ENCODE measurements around the gene ZNF613. TPM values are rescaled to one million over a fixed set of nuclear protein-coding genes. Genes with fewer than 3 reads are reported as not detected.

ZNF613 gene
- total and polyA plus RNA-seq, 2 donors (not counting 1 experiment from before 2014, with no cell fraction given), result 4.6 to 11.2 TPM

DNA sequence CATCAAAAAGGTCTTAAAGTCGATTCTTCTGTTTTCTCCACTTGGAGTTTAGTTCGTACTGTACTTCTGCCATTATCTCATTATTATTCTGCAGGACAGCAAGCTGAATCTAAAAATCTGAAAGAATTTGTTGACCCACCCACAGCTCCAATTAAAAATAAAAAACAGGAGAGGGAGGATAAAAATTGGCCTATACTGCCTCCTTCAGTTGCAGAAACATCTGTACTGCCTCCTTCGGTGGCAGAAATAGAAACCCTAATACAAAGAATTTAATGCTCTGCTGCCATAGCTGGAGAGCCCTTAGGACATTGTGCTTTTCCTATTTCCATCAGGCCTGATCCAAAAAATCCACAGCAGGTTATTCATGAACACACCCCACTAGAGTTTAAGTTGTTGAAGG is 49.6 kb downstream of the ZNF613 start:
- H3K79me2 ChIP-seq (ENCODE audit: control insufficient read depth, insufficient read depth, low read length), result peaks cover 2% of the 10 kb centered on the region
- no peak for DNase-seq (ENCODE audit: low read depth in 2 of 2)

DNA sequence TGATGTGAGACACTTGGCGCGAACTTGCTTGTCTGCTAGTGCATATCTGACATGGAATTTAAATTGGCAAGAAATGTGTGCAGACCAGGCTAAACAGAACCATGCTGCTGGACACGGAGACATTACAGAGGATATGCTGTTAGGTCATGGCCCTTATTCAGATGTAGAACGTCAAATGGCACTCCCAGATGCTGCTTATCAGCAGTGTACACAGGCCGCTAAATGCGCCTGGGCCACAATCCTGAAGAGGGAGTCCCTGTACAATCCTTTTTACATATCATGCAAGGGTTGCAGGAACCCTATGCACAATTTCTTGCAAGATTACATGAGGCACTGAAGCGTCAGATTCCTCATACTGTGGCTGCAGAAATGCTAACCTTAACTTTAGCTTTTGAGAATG is 50.1 kb downstream of the ZNF613 start:
- H3K79me2 ChIP-seq (ENCODE audit: control insufficient read depth, insufficient read depth, low read length), result peaks cover 2% of the 10 kb centered on the region
- TF ChIP-seq, protein P1, sequence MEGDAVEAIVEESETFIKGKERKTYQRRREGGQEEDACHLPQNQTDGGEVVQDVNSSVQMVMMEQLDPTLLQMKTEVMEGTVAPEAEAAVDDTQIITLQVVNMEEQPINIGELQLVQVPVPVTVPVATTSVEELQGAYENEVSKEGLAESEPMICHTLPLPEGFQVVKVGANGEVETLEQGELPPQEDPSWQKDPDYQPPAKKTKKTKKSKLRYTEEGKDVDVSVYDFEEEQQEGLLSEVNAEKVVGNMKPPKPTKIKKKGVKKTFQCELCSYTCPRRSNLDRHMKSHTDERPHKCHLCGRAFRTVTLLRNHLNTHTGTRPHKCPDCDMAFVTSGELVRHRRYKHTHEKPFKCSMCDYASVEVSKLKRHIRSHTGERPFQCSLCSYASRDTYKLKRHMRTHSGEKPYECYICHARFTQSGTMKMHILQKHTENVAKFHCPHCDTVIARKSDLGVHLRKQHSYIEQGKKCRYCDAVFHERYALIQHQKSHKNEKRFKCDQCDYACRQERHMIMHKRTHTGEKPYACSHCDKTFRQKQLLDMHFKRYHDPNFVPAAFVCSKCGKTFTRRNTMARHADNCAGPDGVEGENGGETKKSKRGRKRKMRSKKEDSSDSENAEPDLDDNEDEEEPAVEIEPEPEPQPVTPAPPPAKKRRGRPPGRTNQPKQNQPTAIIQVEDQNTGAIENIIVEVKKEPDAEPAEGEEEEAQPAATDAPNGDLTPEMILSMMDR (conservative IDR thresholded peaks at IDR 0.05 in 1 of 2, IDR thresholded peaks at IDR 0.05 in 1 of 2; ENCODE audit: low read depth in 1 of 2, low read length in 2 of 2), result no peak
- no peak for TF ChIP-seq EZH2 (IDR thresholded peaks at IDR 0.05; ENCODE audit: low read length, missing control alignments)

More for the DNA sequence above, 49.6 kb downstream of the ZNF613 start:
- Histone ChIP-seq H3K9ac (ENCODE audit: insufficient read depth, low read length) (no peak overlapping the region), H3K27me3 (ENCODE audit: control insufficient read depth, insufficient read depth, low read length) (no peaks in the 10 kb centered on the region), H3K9me3 (ENCODE audit: control insufficient read depth, insufficient read depth, low read depth, low read length) (no peaks in the 10 kb centered on the region), H3K4me2 (ENCODE audit: extremely low read depth, insufficient read depth, low read length) (no peak overlapping the region), H3K27ac (ENCODE audit: insufficient read depth, low read length) (no peak overlapping the region), H2AFZ (ENCODE audit: low read length) (no peak overlapping the region), H3K4me3 (replicated peaks in 1 of 4; ENCODE audit: control extremely low read depth in 1 of 4, insufficient read depth in 1 of 4, low read depth in 3 of 4, low read length in 4 of 4) (no peak overlapping the region), H3K36me3 (ENCODE audit: control insufficient read depth, insufficient read depth, low read length) (no peaks in the 10 kb centered on the region), H3K4me1 (ENCODE audit: control insufficient read depth, extremely low read depth, insufficient read depth, low read length) (no peaks in the 10 kb centered on the region), H4K20me1 (ENCODE audit: control insufficient read depth, extremely low read depth, insufficient read depth, low read length) (no peaks in the 10 kb centered on the region)
- TF ChIP-seq, protein P1 (conservative IDR thresholded peaks at IDR 0.05 in 1 of 2, IDR thresholded peaks at IDR 0.05 in 1 of 2; ENCODE audit: low read depth in 1 of 2, low read length in 2 of 2), result no peak
- TF ChIP-seq EZH2 (IDR thresholded peaks at IDR 0.05; ENCODE audit: low read length, missing control alignments), result no peak

DNA sequence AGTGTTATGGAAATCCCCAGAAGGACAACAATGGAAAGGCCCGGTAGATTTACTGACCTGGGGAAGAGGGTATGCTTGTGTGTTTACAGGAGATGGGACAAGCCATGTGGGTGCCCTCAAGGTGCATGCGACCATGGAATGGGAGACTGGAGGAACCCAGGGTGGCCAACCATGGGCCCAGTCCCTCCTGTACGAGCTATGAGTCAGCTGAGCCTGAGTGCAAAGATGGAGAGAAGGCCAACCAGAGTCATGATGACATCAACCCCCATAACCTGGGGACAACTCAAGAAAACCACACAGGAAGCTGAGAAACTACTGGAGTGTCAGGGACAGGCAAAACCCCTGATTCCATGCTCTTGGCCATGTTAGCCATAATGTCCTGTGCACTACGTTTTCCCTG is 51.6 kb downstream of the ZNF613 start:
- Histone ChIP-seq H3K27me3 (ENCODE audit: control insufficient read depth, insufficient read depth, low read length) (no peaks in the 10 kb centered on the region), H3K4me1 (ENCODE audit: control insufficient read depth, extremely low read depth, insufficient read depth, low read length) (no peaks in the 10 kb centered on the region), H3K4me3 (replicated peaks in 1 of 4; ENCODE audit: control extremely low read depth in 1 of 4, insufficient read depth in 1 of 4, low read depth in 3 of 4, low read length in 4 of 4) (no peak overlapping the region), H3K36me3 (ENCODE audit: control insufficient read depth, insufficient read depth, low read length) (no peaks in the 10 kb centered on the region), H2AFZ (ENCODE audit: low read length) (no peak overlapping the region), H4K20me1 (ENCODE audit: control insufficient read depth, extremely low read depth, insufficient read depth, low read length) (no peaks in the 10 kb centered on the region), H3K79me2 (ENCODE audit: control insufficient read depth, insufficient read depth, low read length) (peaks cover 2% of the 10 kb centered on the region), H3K9me3 (ENCODE audit: control insufficient read depth, insufficient read depth, low read depth, low read length) (no peaks in the 10 kb centered on the region), H3K4me2 (ENCODE audit: extremely low read depth, insufficient read depth, low read length) (no peak overlapping the region), H3K9ac (ENCODE audit: insufficient read depth, low read length) (no peak overlapping the region), H3K27ac (ENCODE audit: insufficient read depth, low read length) (no peak overlapping the region)
- DNase-seq (ENCODE audit: low read depth in 2 of 2), result no peak
- TF ChIP-seq, protein P1 (conservative IDR thresholded peaks at IDR 0.05 in 1 of 2, IDR thresholded peaks at IDR 0.05 in 1 of 2; ENCODE audit: low read depth in 1 of 2, low read length in 2 of 2), result no peak
- TF ChIP-seq EZH2 (IDR thresholded peaks at IDR 0.05; ENCODE audit: low read length, missing control alignments), result no peak

More for the DNA sequence above, 50.1 kb downstream of the ZNF613 start:
- no peak overlapping the region for H3K27ac ChIP-seq (ENCODE audit: insufficient read depth, low read length)
- H3K4me2 ChIP-seq (ENCODE audit: extremely low read depth, insufficient read depth, low read length), result no peak overlapping the region
- H4K20me1 ChIP-seq (ENCODE audit: control insufficient read depth, extremely low read depth, insufficient read depth, low read length), result no peaks in the 10 kb centered on the region
- H3K9ac ChIP-seq (ENCODE audit: insufficient read depth, low read length), result no peak overlapping the region
- H3K4me1 ChIP-seq (ENCODE audit: control insufficient read depth, extremely low read depth, insufficient read depth, low read length), result no peaks in the 10 kb centered on the region
- no peaks in the 10 kb centered on the region for H3K27me3 ChIP-seq (ENCODE audit: control insufficient read depth, insufficient read depth, low read length)
- no peaks in the 10 kb centered on the region for H3K9me3 ChIP-seq (ENCODE audit: control insufficient read depth, insufficient read depth, low read depth, low read length)
- no peaks in the 10 kb centered on the region for H3K36me3 ChIP-seq (ENCODE audit: control insufficient read depth, insufficient read depth, low read length)
- no peak for DNase-seq (ENCODE audit: low read depth in 2 of 2)
- H2AFZ ChIP-seq (ENCODE audit: low read length), result no peak overlapping the region
- H3K4me3 ChIP-seq (replicated peaks in 1 of 4; ENCODE audit: control extremely low read depth in 1 of 4, insufficient read depth in 1 of 4, low read depth in 3 of 4, low read length in 4 of 4), result no peak overlapping the region

Data from fibroblast of lung (primary cell).